ENCODE data around the gene DNLZ. TPM values are rescaled to one million over a fixed set of nuclear protein-coding genes. Genes with fewer than 3 reads are reported as not detected.

DNLZ gene
- total RNA-seq, 1 experiment from 2014 or later = 15.0 TPM

GRCh38 chr9:136397643-136398042 is 34.1 kb upstream of the DNLZ start:
- no peak for DNase-seq (ENCODE audit: extremely low read depth, low read depth)

GRCh38 chr9:136396219-136396515 is 32.6 kb upstream of the DNLZ start:
- no peak for DNase-seq (ENCODE audit: extremely low read depth, low read depth)

GRCh38 chr9:136395345-136396218 is 32.0 kb upstream of the DNLZ start:
- no peak for DNase-seq (ENCODE audit: extremely low read depth, low read depth)

GRCh38 chr9:136395020-136395340 is 31.4 kb upstream of the DNLZ start:
- DNase-seq (ENCODE audit: extremely low read depth, low read depth) = no peak

GRCh38 chr9:136394312-136395019 is 30.9 kb upstream of the DNLZ start:
- no peak for DNase-seq (ENCODE audit: extremely low read depth, low read depth)

GRCh38 chr9:136393531-136393930 is 30.0 kb upstream of the DNLZ start:
- DNase-seq (ENCODE audit: extremely low read depth, low read depth) = no peak

- no peak for DNase-seq (ENCODE audit: extremely low read depth, low read depth)
Measured at GRCh38 chr9:136392538-136393449, 29.2 kb upstream of the DNLZ start.

- no peak for DNase-seq (ENCODE audit: extremely low read depth, low read depth)
Measured at GRCh38 chr9:136391737-136392537, 28.4 kb upstream of the DNLZ start.

- no peak for DNase-seq (ENCODE audit: extremely low read depth, low read depth)
Measured at GRCh38 chr9:136389396-136389795, 25.9 kb upstream of the DNLZ start.

GRCh38 chr9:136387217-136387616 is 23.7 kb upstream of the DNLZ start:
- no peak for DNase-seq (ENCODE audit: extremely low read depth, low read depth)

GRCh38 chr9:136386018-136386417 is 22.5 kb upstream of the DNLZ start:
- no peak for DNase-seq (ENCODE audit: extremely low read depth, low read depth)

GRCh38 chr9:136385015-136385414 is 21.5 kb upstream of the DNLZ start:
- DNase-seq (ENCODE audit: extremely low read depth, low read depth) = no peak

- DNase-seq (ENCODE audit: extremely low read depth, low read depth) = no peak
Measured at GRCh38 chr9:136383436-136383835, 19.9 kb upstream of the DNLZ start.

- no peak for DNase-seq (ENCODE audit: extremely low read depth, low read depth)
Measured at GRCh38 chr9:136381966-136382513, 18.5 kb upstream of the DNLZ start.

GRCh38 chr9:136381311-136381710 is 17.8 kb upstream of the DNLZ start:
- no peak for DNase-seq (ENCODE audit: extremely low read depth, low read depth)

GRCh38 chr9:136380381-136380780 is 16.8 kb upstream of the DNLZ start:
- DNase-seq (ENCODE audit: extremely low read depth, low read depth) = no peak

- no peak for DNase-seq (ENCODE audit: extremely low read depth, low read depth)
Measured at GRCh38 chr9:136379891-136380290, 16.3 kb upstream of the DNLZ start.

GRCh38 chr9:136379401-136379800 is 15.9 kb upstream of the DNLZ start:
- DNase-seq (ENCODE audit: extremely low read depth, low read depth) = no peak

- no peak for DNase-seq (ENCODE audit: extremely low read depth, low read depth)
Measured at GRCh38 chr9:136379003-136379287, 15.4 kb upstream of the DNLZ start.
